Neuronal stem cell (in vitro differentiated cells): ENCODE data around the gene PCA3.

Source experiments
- DNase-seq: peaks from one replicate; pipeline ENCODE4 v3.0.0-alpha.2; 2013; ENCODE audit warnings: low spot score
- H2AFZ ChIP-seq: one replicate; pipeline ENCODE4 v1.6.1; 2013; ENCODE audit warnings: mild to moderate bottlenecking, low read length, inconsistent platforms
- H2AK5ac ChIP-seq: 2 replicates; pipeline ENCODE4 v1.6.1; 2013; ENCODE audit warnings: low read depth, mild to moderate bottlenecking, inconsistent platforms, low read length, moderate library complexity, mixed read lengths
- H2BK120ac ChIP-seq: 2 replicates; pipeline ENCODE4 v1.6.1; 2013; ENCODE audit warnings: low read depth, mild to moderate bottlenecking, inconsistent platforms, low read length, moderate library complexity, mixed read lengths
- H2BK12ac ChIP-seq: one replicate; pipeline ENCODE4 v1.6.1; 2013; ENCODE audit warnings: low read length, inconsistent platforms
- H2BK15ac ChIP-seq: 2 replicates; pipeline ENCODE4 v1.6.1; 2013; ENCODE audit warnings: mild to moderate bottlenecking, low read length, inconsistent platforms, mixed read lengths
- H2BK5ac ChIP-seq: one replicate; pipeline ENCODE4 v1.6.1; 2013; ENCODE audit warnings: inconsistent platforms, mild to moderate bottlenecking, low read length, moderate library complexity
- H3K14ac ChIP-seq: one replicate; pipeline ENCODE4 v1.6.1; 2013; ENCODE audit warnings: low read length, inconsistent platforms
- H3K18ac ChIP-seq: 2 replicates; pipeline ENCODE4 v1.6.1; 2013; ENCODE audit warnings: low read length, inconsistent platforms
- H3K23ac ChIP-seq: 2 replicates; pipeline ENCODE4 v1.6.1; 2013; ENCODE audit warnings: low read depth, mild to moderate bottlenecking, mixed read lengths, low read length, inconsistent platforms; ENCODE audit not compliant: poor library complexity
- H3K27ac ChIP-seq: replicated peaks from 3 replicates; pipeline ENCODE4 v1.5.1; 2013; ENCODE audit warnings: low read length, inconsistent platforms
- H3K27me3 ChIP-seq, 3 experiments: 2 replicates each; pipeline ENCODE4 v1.6.1; 2013; ENCODE audit warnings: low read length in 3 of 3, mild to moderate bottlenecking in 2 of 3, inconsistent platforms in 1 of 3, low read depth in 1 of 3, mixed read lengths in 1 of 3, moderate library complexity in 1 of 3; ENCODE audit not compliant: control insufficient read depth in 3 of 3, insufficient read depth in 3 of 3
- H3K36me3 ChIP-seq, 2 donors: replicated peaks in 1 of 2; 2 replicates each; pipeline ENCODE4 v1.6.1; 2013; ENCODE audit warnings: low read length in 2 of 2; ENCODE audit not compliant: control insufficient read depth in 2 of 2, insufficient read depth in 2 of 2
- H3K4ac ChIP-seq: 2 replicates; pipeline ENCODE4 v1.6.1; 2013; ENCODE audit warnings: inconsistent platforms, mild to moderate bottlenecking, low read length, moderate library complexity
- H3K4me1 ChIP-seq, 2 donors: 1 replicate in 1 of 2; 2 replicates in 1 of 2; pipeline ENCODE4 v1.6.1; 2013; ENCODE audit warnings: low read length in 2 of 2, low read depth in 1 of 2; ENCODE audit not compliant: control insufficient read depth in 2 of 2, insufficient read depth in 1 of 2
- H3K4me2 ChIP-seq: one replicate; pipeline ENCODE4 v1.6.1; 2013; ENCODE audit warnings: mild to moderate bottlenecking, low read length, inconsistent platforms; ENCODE audit not compliant: insufficient read depth, poor library complexity, severe bottlenecking
- H3K4me3 ChIP-seq, 2 donors: 2 replicates each; pipeline ENCODE4 v1.5.1; 2013; ENCODE audit warnings: low read length in 2 of 2, mild to moderate bottlenecking in 2 of 2, inconsistent platforms in 1 of 2, moderate library complexity in 1 of 2
- H3K79me1 ChIP-seq: one replicate; pipeline ENCODE4 v1.6.1; 2013; ENCODE audit warnings: low read depth, mild to moderate bottlenecking, inconsistent platforms, low read length, moderate library complexity
- H3K9ac ChIP-seq: one replicate; pipeline ENCODE4 v1.6.1; 2013; ENCODE audit warnings: mild to moderate bottlenecking, low read depth, low read length, inconsistent platforms; ENCODE audit not compliant: poor library complexity
- H3K9me3 ChIP-seq, 2 donors: replicated peaks in 1 of 2; 2 replicates each; pipeline versions ENCODE3 to v1.6.1; 2013; ENCODE audit warnings: low read length in 2 of 2, mild to moderate bottlenecking in 2 of 2, inconsistent platforms in 1 of 2, low read depth in 1 of 2, mixed read lengths in 1 of 2, moderate library complexity in 1 of 2; ENCODE audit not compliant: control insufficient read depth in 2 of 2, insufficient read depth in 1 of 2
- H4K8ac ChIP-seq: one replicate; pipeline ENCODE4 v1.6.1; 2013; ENCODE audit warnings: low read depth, mild to moderate bottlenecking, inconsistent platforms, low read length, moderate library complexity
- H4K91ac ChIP-seq: one replicate; pipeline ENCODE4 v1.6.1; 2013; ENCODE audit warnings: low read length, low read depth, mild to moderate bottlenecking, inconsistent platforms; ENCODE audit not compliant: poor library complexity
- WGBS, 2 donors: extraction: QIAGEN DNeasy Blood & Tissue Kit; methylation state at CpG; one replicate each; pipeline ENCODE4 v1.1.7; 2013; ENCODE audit warnings: missing lambda C conversion rate in 2 of 2, mixed read lengths in 1 of 2; ENCODE audit not compliant: insufficient read length in 2 of 2, insufficient replicate concordance in 1 of 2; ENCODE audit errors: extremely low coverage in 2 of 2; 5-methylcytosine and 5-hydroxymethylcytosine counted together

PCA3 gene

DNA sequence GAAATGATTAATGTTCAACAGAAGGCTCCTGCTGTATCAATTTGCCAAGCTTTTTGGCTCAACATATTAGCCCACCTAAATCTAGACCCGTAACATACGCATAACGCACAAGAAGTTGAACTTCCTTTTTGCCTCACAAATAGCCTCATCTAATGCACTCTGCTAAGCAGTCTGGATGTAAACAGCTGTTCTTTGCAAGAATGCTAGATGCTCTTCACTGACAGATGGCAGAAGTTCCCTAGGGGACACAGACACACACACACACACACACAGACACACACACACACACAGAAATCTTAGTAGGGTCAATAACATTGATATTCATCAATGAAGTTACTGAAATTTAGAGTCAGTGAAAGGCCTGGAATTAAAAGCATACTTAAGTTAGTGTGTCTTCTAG is 13.2 kb upstream of the PCA3 start:
- no peak overlapping the region for H4K91ac ChIP-seq
- H3K9me3 ChIP-seq: no peaks in the 10 kb centered on the region
- WGBS, 2 donors: no CpG with 5 or more reads among the region's 3 CpGs
- H3K4me2 ChIP-seq: no peak overlapping the region
- no peak overlapping the region for H3K23ac ChIP-seq
- no peak overlapping the region for H2BK120ac ChIP-seq
- no peaks in the 10 kb centered on the region for H3K79me1 ChIP-seq
- no peak overlapping the region for H2BK15ac ChIP-seq
- no peak overlapping the region for H2AK5ac ChIP-seq
- H3K27me3 ChIP-seq: no peaks in the 10 kb centered on the region
- no peak overlapping the region for H3K4ac ChIP-seq
- no peak overlapping the region for H2BK12ac ChIP-seq
- no peak overlapping the region for H3K9ac ChIP-seq
- DNase-seq: no peak
- H3K14ac ChIP-seq: no peak overlapping the region
- no peak overlapping the region for H4K8ac ChIP-seq
- H3K36me3 ChIP-seq: no peaks in the 10 kb centered on the region
- no peak overlapping the region for H3K27ac ChIP-seq
- H3K4me3 ChIP-seq: no peak overlapping the region
- no peak overlapping the region for H2BK5ac ChIP-seq
- no peaks in the 10 kb centered on the region for H3K4me1 ChIP-seq
- no peak overlapping the region for H3K18ac ChIP-seq
- no peak overlapping the region for H2AFZ ChIP-seq

DNA sequence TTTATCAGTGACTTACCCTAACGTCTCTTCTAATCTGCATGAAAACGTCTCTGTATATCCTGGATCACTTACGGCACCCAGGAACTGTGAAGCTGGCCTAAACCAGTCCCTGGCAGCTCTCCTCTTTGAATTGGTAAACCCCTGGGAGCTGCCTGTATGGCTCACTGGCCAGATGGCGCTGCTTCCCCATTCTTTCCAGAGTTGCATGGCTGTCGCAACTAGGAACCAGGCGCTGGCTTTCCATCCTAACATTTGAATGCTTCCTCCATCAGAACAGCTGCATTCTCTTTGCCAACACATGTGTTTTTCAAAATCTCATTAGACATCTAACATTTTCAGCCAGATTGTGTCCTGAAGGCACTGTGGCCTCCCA is 8.0 kb upstream of the PCA3 start:
- Histone ChIP-seq H3K9ac (no peak overlapping the region), H3K27ac (no peak overlapping the region), H3K4me2 (no peak overlapping the region), H3K36me3 (no peaks in the 10 kb centered on the region), H4K91ac (no peak overlapping the region), H2BK120ac (no peak overlapping the region), H3K9me3 (no peaks in the 10 kb centered on the region), H2BK15ac (no peak overlapping the region), H3K4me1 (no peaks in the 10 kb centered on the region), H3K79me1 (no peaks in the 10 kb centered on the region), H3K23ac (no peak overlapping the region), H2AK5ac (no peak overlapping the region), H3K27me3 (no peaks in the 10 kb centered on the region), H3K4ac (no peak overlapping the region), H2BK12ac (no peak overlapping the region), H2BK5ac (no peak overlapping the region), H3K18ac (no peak overlapping the region), H3K4me3 (no peak overlapping the region), H2AFZ (peak overlapping the region; percentile 36), H4K8ac (no peak overlapping the region), H3K14ac (no peak overlapping the region)
- peak; percentile 11 for DNase-seq
- no CpG with 5 or more reads among the region's 6 CpGs for WGBS, 2 donors

GRCh38 chr9:76756941-76757673 is 7.1 kb upstream of the PCA3 start:
- Histone ChIP-seq H3K4me2 (no peak overlapping the region), H3K27ac (no peak overlapping the region), H2BK120ac (no peak overlapping the region), H3K18ac (no peak overlapping the region), H2BK15ac (no peak overlapping the region), H3K79me1 (no peaks in the 10 kb centered on the region), H2BK5ac (no peak overlapping the region), H3K4ac (no peak overlapping the region), H3K9ac (no peak overlapping the region), H3K9me3 (no peaks in the 10 kb centered on the region), H2AFZ (no peak overlapping the region), H2AK5ac (no peak overlapping the region), H3K23ac (no peak overlapping the region), H4K91ac (no peak overlapping the region), H3K14ac (no peak overlapping the region), H4K8ac (no peak overlapping the region), H3K36me3 (no peaks in the 10 kb centered on the region), H3K4me1 (no peaks in the 10 kb centered on the region), H2BK12ac (no peak overlapping the region), H3K27me3 (no peaks in the 10 kb centered on the region), H3K4me3 (no peak overlapping the region)
- DNase-seq: no peak
- no CpG with 5 or more reads among the region's 3 CpGs for WGBS, 2 donors

DNA sequence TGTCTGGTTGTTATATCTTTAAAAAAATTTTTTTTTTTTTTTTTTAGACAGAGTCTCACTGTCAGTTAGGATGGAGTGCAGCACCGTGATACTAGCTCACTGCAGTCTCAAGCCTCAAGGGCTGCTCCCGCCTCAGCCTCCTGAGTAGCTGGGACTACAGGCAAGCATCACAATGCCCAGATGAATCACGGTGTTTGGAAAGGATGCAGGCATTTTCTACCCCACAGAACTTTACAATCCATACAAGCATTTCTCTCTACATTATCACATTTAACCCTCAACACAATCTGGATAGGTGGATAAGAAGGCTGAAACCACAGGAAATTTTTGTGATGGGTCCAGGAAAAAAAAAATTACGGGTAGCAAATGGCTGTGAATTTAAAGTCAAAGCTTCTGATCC is 5.8 kb upstream of the PCA3 start:
- no peak overlapping the region for H3K4me2 ChIP-seq
- no peak overlapping the region for H3K4me3 ChIP-seq
- no peak for DNase-seq
- no peaks in the 10 kb centered on the region for H3K9me3 ChIP-seq
- no peaks in the 10 kb centered on the region for H3K27me3 ChIP-seq
- H2AK5ac ChIP-seq: no peak overlapping the region
- WGBS, 2 donors: no CpG with 5 or more reads among the region's 4 CpGs
- no peak overlapping the region for H2AFZ ChIP-seq
- H3K27ac ChIP-seq: no peak overlapping the region
- H3K79me1 ChIP-seq: no peaks in the 10 kb centered on the region
- H3K18ac ChIP-seq: no peak overlapping the region
- H2BK15ac ChIP-seq: no peak overlapping the region
- H3K14ac ChIP-seq: no peak overlapping the region
- H3K4me1 ChIP-seq: no peaks in the 10 kb centered on the region
- no peak overlapping the region for H4K8ac ChIP-seq
- H2BK12ac ChIP-seq: no peak overlapping the region
- H2BK5ac ChIP-seq: no peak overlapping the region
- no peaks in the 10 kb centered on the region for H3K36me3 ChIP-seq
- H3K23ac ChIP-seq: no peak overlapping the region
- no peak overlapping the region for H3K9ac ChIP-seq
- no peak overlapping the region for H4K91ac ChIP-seq
- no peak overlapping the region for H2BK120ac ChIP-seq
- H3K4ac ChIP-seq: no peak overlapping the region
